GM18870 (cell line): ENCODE results near the gene PSMB7.

Source experiments
- ATAC-seq: cut with Tn5 transposase; IDR thresholded peaks from one replicate; pipeline ENCODE4 v1.9.1; 2021; ENCODE audit warnings: moderate library complexity; ENCODE audit not compliant: unreplicated experiment

PSMB7 gene

DNA sequence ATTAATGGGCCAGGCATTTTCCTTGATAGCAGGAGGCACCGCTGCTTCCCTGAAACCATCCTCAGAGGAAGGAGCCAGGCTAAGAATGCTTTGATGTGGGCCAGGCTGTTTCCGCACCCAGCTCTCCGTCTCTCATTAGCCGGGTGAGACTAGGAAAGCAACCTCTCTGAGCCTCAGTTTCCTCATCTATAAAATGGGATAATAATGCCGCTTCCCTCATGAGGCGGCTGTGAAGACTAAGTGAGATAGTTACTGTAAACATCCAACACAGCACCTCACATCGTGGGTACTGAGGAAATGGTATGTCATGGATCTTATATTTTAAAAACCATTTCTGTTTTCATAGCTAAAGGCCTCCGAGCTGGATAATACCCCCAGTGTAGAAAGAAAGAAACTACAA, 111.0 kb downstream of the PSMB7 start:
- ATAC-seq = no peak

DNA sequence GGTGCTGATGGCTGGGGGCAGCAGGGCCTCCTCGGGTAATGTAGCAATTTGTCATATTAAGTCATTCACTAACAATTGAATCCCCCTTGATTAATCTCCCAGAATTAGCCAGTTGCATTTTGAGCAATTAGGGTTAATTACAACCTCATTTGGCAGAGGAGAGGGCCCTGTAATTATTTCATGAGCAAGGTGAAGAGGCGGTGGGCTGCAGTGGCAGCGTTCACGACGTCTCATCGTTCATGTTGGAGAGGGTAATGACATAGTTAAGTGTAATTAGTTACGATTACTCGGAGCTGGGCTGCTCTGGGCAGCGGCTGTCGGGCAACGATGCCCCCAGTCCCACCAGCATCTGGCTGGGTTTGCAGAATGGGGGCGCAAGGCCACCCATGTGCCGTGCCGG, 111.5 kb downstream of the PSMB7 start:
- no peak for ATAC-seq
